Stimulated activated naive B cell treated with anti-CD40 and anti-IgM and Interleukin-4, amounts not matched to agents 10 μg/mL and 1 μg/mL and 100 μg/mL, for 72 hours (primary cell): Measurements from ENCODE around the gene NRXN3.

Source experiments
- ATAC-seq, 2 donors: fragments of 150-1000 bp; cut with Tn5 transposase; replicated peaks; 2 replicates each; pipeline ENCODE4 v1.10.0; 2021; ENCODE audit warnings: moderate library complexity in 1 of 2
- DNase-seq: peaks from one replicate; pipeline ENCODE4 v3.0.0; 2021
- H3K27ac Mint-ChIP-seq: one replicate; pipeline ENCODE4 v1.8.0; 2022; ENCODE audit warnings: mild to moderate bottlenecking, mixed read lengths
- H3K27me3 Mint-ChIP-seq, 2 donors: one replicate each; pipeline ENCODE4 v1.8.0; 2022; ENCODE audit warnings: mixed read lengths in 2 of 2
- H3K36me3 Mint-ChIP-seq, 2 donors: one replicate each; pipeline ENCODE4 v1.8.0; 2022; ENCODE audit warnings: mixed read lengths in 2 of 2, mild to moderate bottlenecking in 1 of 2
- H3K4me1 Mint-ChIP-seq, 2 donors: one replicate each; pipeline ENCODE4 v1.8.0; 2022; ENCODE audit warnings: mixed read lengths in 2 of 2, mild to moderate bottlenecking in 1 of 2
- H3K4me3 Mint-ChIP-seq, 2 donors: one replicate each; pipeline ENCODE4 v1.8.0; 2022; ENCODE audit warnings: mild to moderate bottlenecking in 2 of 2, mixed read lengths in 2 of 2, moderate library complexity in 1 of 2
- H3K9me3 Mint-ChIP-seq, 2 donors: one replicate each; pipeline ENCODE4 v1.8.0; 2022; ENCODE audit warnings: mixed read lengths in 2 of 2, mild to moderate bottlenecking in 1 of 2

NRXN3 gene

DNA sequence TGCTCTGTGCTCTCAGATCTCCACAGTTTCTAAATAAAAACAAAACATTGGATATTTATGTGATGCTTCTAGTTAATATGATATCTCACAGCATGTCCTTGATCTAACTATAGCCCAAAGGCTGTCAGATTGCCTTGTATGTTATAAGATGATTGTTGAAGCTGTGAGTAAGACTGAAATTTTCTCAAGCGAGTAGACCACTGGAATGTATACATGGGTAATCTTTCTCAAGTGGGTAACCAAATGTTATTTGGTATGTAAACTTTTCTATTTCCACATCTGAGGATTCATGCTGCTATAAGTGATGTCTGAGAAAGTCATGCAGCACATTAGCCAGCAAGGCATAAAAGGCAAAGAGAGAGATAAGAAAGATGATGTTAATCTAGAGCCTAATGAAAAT is 886.7 kb downstream of the NRXN3 start:
- ATAC-seq, result no peak
- Mint-ChIP-seq H3K27ac (no peak overlapping the region), H3K9me3 (peaks cover 2 to 4% of the 10 kb centered on the region in 2 donors), H3K4me1 (no peaks in the 10 kb centered on the region), H3K27me3 (no peaks in the 10 kb centered on the region), H3K36me3 (no peaks in the 10 kb centered on the region), H3K4me3 (no peak overlapping the region)
- DNase-seq, result no peak

DNA sequence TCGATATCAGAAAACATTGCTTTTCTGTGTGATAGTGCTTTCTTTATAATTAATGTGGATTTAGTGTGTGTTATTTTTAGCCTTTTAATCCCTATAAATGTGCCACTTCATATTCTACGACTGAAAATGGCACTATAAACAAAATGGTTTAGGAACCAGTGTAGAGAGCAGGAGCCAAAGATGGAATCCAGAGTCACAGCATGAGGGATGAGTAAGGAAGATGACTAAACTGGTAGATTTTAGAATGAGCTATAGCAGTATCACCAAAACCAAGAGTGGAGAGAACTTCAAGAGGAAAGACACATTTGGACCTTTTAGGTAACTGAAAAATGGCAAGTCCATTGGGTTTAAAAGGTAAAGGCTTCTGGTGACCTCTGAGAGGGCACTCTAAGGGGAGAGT is 887.2 kb downstream of the NRXN3 start:
- H3K4me1 Mint-ChIP-seq, result no peaks in the 10 kb centered on the region
- no peak for ATAC-seq

DNA sequence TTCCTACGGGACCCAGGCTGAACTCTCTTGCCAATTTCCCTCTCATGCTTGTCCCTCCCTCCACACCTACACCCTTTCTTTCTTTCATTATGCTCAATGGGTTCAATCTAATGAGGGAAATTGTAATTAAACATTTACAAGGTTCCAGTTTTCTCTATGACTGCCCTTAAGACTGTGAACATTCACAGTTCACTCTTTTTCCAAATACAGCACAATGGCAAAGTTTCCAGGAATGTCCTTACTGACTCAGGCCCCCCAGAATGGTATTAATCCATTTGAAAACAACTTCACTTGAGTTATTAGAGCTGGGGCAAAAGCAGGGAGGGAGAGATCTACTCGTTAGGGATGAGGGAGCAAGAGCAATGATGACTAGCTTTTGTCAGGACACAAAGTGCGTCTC is 892.1 kb downstream of the NRXN3 start:
- no peak overlapping the region for H3K27ac Mint-ChIP-seq
- no peaks in the 10 kb centered on the region for H3K36me3 Mint-ChIP-seq
- peaks cover 2 to 4% of the 10 kb centered on the region in 2 donors for H3K9me3 Mint-ChIP-seq
- no peaks in the 10 kb centered on the region for H3K27me3 Mint-ChIP-seq
- ATAC-seq (no peak), DNase-seq (no peak)
- H3K4me3 Mint-ChIP-seq, result no peak overlapping the region
- H3K4me1 Mint-ChIP-seq, result peaks cover 0 to 2% of the 10 kb centered on the region in 2 donors

More for the DNA sequence above, 887.2 kb downstream of the NRXN3 start:
- Mint-ChIP-seq H3K27me3 (no peaks in the 10 kb centered on the region), H3K36me3 (no peaks in the 10 kb centered on the region), H3K9me3 (peaks cover 2 to 4% of the 10 kb centered on the region in 2 donors), H3K4me3 (no peak overlapping the region), H3K27ac (no peak overlapping the region)
- DNase-seq, result no peak

DNA sequence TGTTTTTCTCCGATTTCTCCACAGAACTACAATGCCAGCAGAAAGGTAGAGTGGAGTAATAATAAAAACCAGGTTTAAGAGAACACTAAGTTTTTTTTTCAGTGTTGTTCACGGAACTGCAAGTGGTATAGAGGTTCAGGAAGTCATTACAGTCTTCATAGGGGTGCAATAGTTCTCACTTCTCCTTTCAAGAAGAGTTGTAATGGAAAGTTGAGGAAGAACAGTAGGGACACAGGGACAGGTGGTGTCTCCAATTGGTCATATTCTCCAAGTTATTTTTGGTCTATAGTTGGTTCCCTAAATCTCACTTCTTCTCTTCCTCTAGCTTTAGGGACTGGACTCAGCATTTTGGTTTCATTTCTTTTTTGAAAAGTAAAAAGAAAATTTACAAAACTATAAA is 894.0 kb downstream of the NRXN3 start:
- peaks cover 0 to 2% of the 10 kb centered on the region in 2 donors for H3K9me3 Mint-ChIP-seq
- no peaks in the 10 kb centered on the region for H3K36me3 Mint-ChIP-seq
- DNase-seq (no peak), ATAC-seq (no peak)
- H3K27ac Mint-ChIP-seq, result no peak overlapping the region
- H3K4me3 Mint-ChIP-seq, result no peak overlapping the region
- peaks cover 0 to 2% of the 10 kb centered on the region in 2 donors for H3K4me1 Mint-ChIP-seq
- H3K27me3 Mint-ChIP-seq, result no peaks in the 10 kb centered on the region

GRCh38 chr14:79074510-79074909 is 904.3 kb downstream of the NRXN3 start:
- H3K9me3 Mint-ChIP-seq, result no peaks in the 10 kb centered on the region
- no peak for DNase-seq
- H3K36me3 Mint-ChIP-seq, result no peaks in the 10 kb centered on the region

DNA sequence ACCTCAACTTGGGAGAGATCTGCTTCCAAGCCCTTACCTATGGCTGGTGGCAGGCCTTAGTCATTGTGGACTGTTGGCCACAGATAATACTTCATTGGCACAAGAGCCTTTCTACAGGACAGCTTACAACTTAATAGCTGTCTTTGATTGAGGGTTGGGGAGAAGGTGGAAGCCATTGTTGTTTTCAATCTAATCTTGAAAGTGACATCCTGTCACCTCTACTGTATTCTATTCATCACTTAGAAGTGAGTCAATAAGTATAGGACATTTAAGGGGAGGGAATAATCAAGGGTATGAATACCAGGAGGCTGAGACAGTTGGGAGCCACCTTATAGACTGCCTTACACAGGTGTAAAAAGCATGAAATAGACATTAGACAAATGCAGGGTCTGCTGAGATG is 906.3 kb downstream of the NRXN3 start:
- no peaks in the 10 kb centered on the region for H3K4me1 Mint-ChIP-seq
- ATAC-seq, result no peak
- no peaks in the 10 kb centered on the region for H3K27me3 Mint-ChIP-seq
- H3K9me3 Mint-ChIP-seq, result peaks cover 0 to 2% of the 10 kb centered on the region in 2 donors
- no peaks in the 10 kb centered on the region for H3K36me3 Mint-ChIP-seq
- H3K4me3 Mint-ChIP-seq, result no peak overlapping the region
- no peak overlapping the region for H3K27ac Mint-ChIP-seq
- no peak for DNase-seq

More at GRCh38 chr14:79074510-79074909, 904.3 kb downstream of the NRXN3 start:
- no peak overlapping the region for H3K4me3 Mint-ChIP-seq
- no peak for ATAC-seq
- no peaks in the 10 kb centered on the region for H3K4me1 Mint-ChIP-seq
- no peak overlapping the region for H3K27ac Mint-ChIP-seq
- no peaks in the 10 kb centered on the region for H3K27me3 Mint-ChIP-seq

DNA sequence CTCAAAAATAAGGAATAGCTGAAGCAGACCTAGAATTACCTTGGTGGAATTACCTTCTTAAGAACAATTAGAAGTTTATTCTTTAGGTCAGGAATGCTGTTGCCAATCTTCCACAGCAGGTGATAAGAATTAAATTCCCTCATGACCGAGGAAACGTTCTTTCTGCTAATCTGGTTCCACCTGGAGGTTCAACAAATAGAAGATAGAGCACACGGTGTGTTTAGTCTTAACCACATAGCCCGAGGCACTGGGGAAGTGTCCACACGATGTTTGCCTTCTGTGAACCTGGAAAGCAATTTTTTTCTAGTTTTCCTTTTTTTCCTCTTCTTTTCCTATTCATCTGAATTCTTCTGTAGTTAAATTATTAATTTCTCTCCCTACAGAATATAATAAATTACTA is 906.9 kb downstream of the NRXN3 start:
- Mint-ChIP-seq H3K27ac (no peak overlapping the region), H3K4me3 (no peak overlapping the region), H3K36me3 (no peaks in the 10 kb centered on the region), H3K27me3 (no peaks in the 10 kb centered on the region), H3K9me3 (peaks cover 0 to 2% of the 10 kb centered on the region in 2 donors), H3K4me1 (no peaks in the 10 kb centered on the region)
- no peak for ATAC-seq
- no peak for DNase-seq

DNA sequence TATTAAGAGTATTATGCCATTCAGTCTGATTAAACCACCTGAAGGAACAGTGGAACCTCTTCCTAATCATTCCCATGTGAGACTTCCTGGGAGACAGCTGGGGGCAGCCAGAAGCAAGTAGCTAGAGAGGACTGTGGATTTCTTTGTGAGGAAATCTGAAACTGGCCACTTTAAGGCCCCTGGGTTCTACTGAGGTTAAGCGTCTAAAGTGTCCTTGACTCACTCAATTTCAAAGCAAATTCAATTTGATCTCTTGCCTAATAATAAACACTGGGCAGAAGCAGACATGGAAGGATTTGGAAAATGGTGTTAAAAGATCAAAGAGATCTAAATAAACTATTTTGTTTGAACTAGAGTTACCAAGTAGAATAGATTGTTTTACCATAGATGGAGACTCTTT is 909.9 kb downstream of the NRXN3 start:
- Mint-ChIP-seq H3K27me3 (no peaks in the 10 kb centered on the region), H3K36me3 (no peaks in the 10 kb centered on the region), H3K27ac (no peak overlapping the region), H3K4me1 (no peaks in the 10 kb centered on the region), H3K4me3 (no peak overlapping the region), H3K9me3 (peaks cover 0 to 2% of the 10 kb centered on the region in 2 donors)
- DNase-seq (no peak), ATAC-seq (no peak)

DNA sequence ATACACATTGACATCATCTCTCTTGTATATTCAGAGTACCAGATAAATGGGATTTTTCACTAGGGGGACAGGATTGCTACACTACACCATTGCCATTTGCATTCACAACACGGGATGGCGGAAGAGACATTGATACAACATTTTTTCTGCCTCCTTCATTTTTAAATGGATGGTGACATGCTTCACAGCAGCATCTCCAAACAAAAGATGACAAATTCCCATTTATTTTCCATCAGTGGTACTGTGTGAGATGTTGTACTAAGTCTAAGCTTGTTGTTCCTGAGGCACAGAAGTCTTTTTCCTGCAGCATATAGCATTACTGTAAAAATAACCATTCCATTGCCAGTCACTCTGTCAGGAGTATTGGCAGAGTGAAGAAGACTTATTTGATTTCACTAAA is 912.7 kb downstream of the NRXN3 start:
- ATAC-seq (no peak), DNase-seq (no peak)
- H3K27ac Mint-ChIP-seq, result no peak overlapping the region
- peaks cover 0 to 2% of the 10 kb centered on the region in 2 donors for H3K9me3 Mint-ChIP-seq
- no peaks in the 10 kb centered on the region for H3K36me3 Mint-ChIP-seq
- no peaks in the 10 kb centered on the region for H3K4me1 Mint-ChIP-seq
- H3K27me3 Mint-ChIP-seq, result no peaks in the 10 kb centered on the region
- H3K4me3 Mint-ChIP-seq, result no peak overlapping the region

GRCh38 chr14:79083356-79083755 is 913.2 kb downstream of the NRXN3 start:
- no peaks in the 10 kb centered on the region for H3K36me3 Mint-ChIP-seq
- no peak for DNase-seq
- no peak overlapping the region for H3K4me3 Mint-ChIP-seq

DNA sequence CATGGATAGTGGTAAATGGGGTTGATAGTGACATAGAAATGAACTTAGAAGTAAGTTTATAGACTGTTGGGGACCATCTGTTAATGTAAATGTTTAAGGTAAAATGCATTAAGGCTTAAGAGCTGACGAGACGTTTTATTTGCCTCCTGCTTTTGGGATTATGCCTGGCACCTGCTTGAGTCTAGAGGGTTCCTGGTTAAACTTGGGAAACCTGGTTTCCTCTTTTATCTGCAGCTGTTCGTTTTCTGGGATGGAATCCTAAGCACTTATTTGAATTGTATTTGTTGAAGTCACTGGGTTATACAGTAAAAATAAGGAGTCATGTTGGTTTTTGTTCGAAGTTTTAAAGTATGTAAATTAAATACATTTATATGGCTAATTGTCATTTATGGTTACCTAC is 914.7 kb downstream of the NRXN3 start:
- Mint-ChIP-seq H3K4me3 (no peak overlapping the region), H3K27ac (no peak overlapping the region), H3K9me3 (peaks cover 0 to 2% of the 10 kb centered on the region in 2 donors), H3K36me3 (no peaks in the 10 kb centered on the region), H3K27me3 (no peaks in the 10 kb centered on the region), H3K4me1 (no peaks in the 10 kb centered on the region)
- no peak for ATAC-seq
- no peak for DNase-seq

More at GRCh38 chr14:79083356-79083755, 913.2 kb downstream of the NRXN3 start:
- Mint-ChIP-seq H3K27me3 (no peaks in the 10 kb centered on the region), H3K27ac (no peak overlapping the region), H3K9me3 (peaks cover 0 to 2% of the 10 kb centered on the region in 2 donors), H3K4me1 (no peaks in the 10 kb centered on the region)
- no peak for ATAC-seq

GRCh38 chr14:79089576-79089975 is 919.4 kb downstream of the NRXN3 start:
- ATAC-seq, result no peak

DNA sequence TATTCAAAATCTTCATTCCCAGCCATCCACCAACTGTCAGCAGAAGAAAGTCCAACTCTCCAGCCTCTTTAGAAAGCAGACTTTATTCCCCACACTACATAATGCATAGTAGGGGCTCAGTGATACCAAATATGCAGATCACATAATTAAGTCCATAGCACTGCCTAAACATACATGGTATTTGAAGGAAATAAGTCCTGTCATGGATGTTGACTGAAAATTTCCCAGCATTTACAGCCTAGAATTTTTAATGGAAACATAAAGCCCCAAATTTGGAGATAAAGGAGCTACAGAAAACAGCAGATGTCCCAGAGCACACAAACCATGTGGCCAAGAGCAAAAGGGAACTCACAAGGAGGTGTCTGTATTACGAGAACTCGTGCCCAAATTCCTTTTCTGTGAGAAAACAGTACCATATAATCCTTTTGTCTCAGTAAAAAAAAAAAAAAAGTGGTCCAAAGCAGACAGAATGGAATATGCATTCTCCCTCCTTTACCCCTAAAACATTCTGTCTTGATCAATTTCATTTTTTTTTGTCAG is 920.5 kb downstream of the NRXN3 start:
- DNase-seq (no peak), ATAC-seq (no peak)
- Mint-ChIP-seq H3K27ac (no peak overlapping the region), H3K36me3 (no peaks in the 10 kb centered on the region), H3K27me3 (no peaks in the 10 kb centered on the region), H3K9me3 (no peaks in the 10 kb centered on the region), H3K4me3 (no peak overlapping the region), H3K4me1 (no peaks in the 10 kb centered on the region)

More at GRCh38 chr14:79089576-79089975, 919.4 kb downstream of the NRXN3 start:
- H3K27me3 Mint-ChIP-seq, result no peaks in the 10 kb centered on the region
- H3K4me3 Mint-ChIP-seq, result no peak overlapping the region
- H3K4me1 Mint-ChIP-seq, result no peaks in the 10 kb centered on the region
- no peak overlapping the region for H3K27ac Mint-ChIP-seq
- no peaks in the 10 kb centered on the region for H3K36me3 Mint-ChIP-seq
- H3K9me3 Mint-ChIP-seq, result no peaks in the 10 kb centered on the region
- DNase-seq, result no peak

DNA sequence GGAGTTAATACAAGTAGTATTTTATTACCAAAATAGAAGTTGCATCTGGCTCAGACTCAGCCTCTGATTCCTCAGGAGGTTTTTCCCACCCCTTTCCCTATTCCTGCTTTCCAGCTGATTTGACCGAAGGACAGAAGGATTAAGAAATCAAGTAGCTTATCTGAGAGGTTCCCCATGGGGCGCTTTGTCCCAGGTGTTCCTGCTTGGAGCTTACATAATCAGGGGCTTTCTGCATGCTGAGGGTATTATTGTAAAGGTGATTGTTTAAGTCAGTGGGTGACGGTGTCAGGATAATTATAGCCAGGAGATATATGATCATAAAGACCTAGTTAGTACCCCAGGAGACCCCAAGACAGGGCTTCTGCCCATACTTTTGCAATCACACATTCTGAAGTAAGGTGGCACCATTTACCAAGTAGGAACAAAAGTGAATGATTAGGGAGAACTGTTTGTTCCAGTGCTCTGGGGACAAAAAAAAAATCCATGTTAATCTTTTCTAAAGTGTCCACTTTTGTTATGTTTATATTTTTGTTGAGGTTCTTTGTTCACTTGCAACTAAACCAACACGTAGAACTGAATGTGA is 921.3 kb downstream of the NRXN3 start:
- no peaks in the 10 kb centered on the region for H3K36me3 Mint-ChIP-seq
- no peak overlapping the region for H3K27ac Mint-ChIP-seq
- no peak for DNase-seq
- no peak overlapping the region for H3K4me3 Mint-ChIP-seq
- no peaks in the 10 kb centered on the region for H3K4me1 Mint-ChIP-seq
- no peak for ATAC-seq
- no peaks in the 10 kb centered on the region for H3K27me3 Mint-ChIP-seq
- H3K9me3 Mint-ChIP-seq, result no peaks in the 10 kb centered on the region

- ATAC-seq (no peak), DNase-seq (no peak)
- Mint-ChIP-seq H3K4me3 (no peak overlapping the region), H3K27me3 (no peaks in the 10 kb centered on the region), H3K9me3 (no peaks in the 10 kb centered on the region), H3K4me1 (no peaks in the 10 kb centered on the region), H3K36me3 (no peaks in the 10 kb centered on the region), H3K27ac (no peak overlapping the region)
Measured at GRCh38 chr14:79093531-79093930, 923.4 kb downstream of the NRXN3 start.
